Measurements from ENCODE around the gene MADD.

GRCh38 chr11:47284151-47284550 lies 14.2 kb downstream of the MADD start:
- TF ChIP-seq CTCF (IDR thresholded peaks at IDR 0.05; ENCODE audit: low read depth, low read length) (no peak), EZH2phosphoT487 (IDR thresholded peaks at IDR 0.05; ENCODE audit: low read depth) (no peak)

Measured in OCI-LY3 (cell line).